ENCODE data around the gene PCDHB15. TPM values are rescaled to one million over a fixed set of nuclear protein-coding genes. Genes with fewer than 3 reads are reported as not detected.
"Not testable (repeated sequence)": the region's sequence is repeated elsewhere in the genome, so short reads cannot be mapped to it uniquely, and the experiment has no call there.

The PCDHB15 gene
- total RNA-seq, 1 donor from 2014 or later = 18.3 TPM

GRCh38 chr5:141246971-141247370 lies 1.8 kb downstream of the PCDHB15 start:
- not testable (repeated sequence) for DNase-seq (ENCODE audit: low spot score in 2 of 2); FAIRE-seq

- not testable (repeated sequence) for FAIRE-seq; DNase-seq (ENCODE audit: low spot score in 2 of 2)
Observed at GRCh38 chr5:141247434-141247833, 2.2 kb downstream of the PCDHB15 start.

- DNase-seq (ENCODE audit: low spot score in 2 of 2) (no peak), FAIRE-seq (no peak)
Observed at GRCh38 chr5:141250576-141250975, 5.4 kb downstream of the PCDHB15 start.

- DNase-seq (ENCODE audit: low spot score in 2 of 2) (no peak), FAIRE-seq (no peak)
Observed at GRCh38 chr5:141258464-141258863, 13.3 kb downstream of the PCDHB15 start.

GRCh38 chr5:141258948-141259347 lies 13.8 kb downstream of the PCDHB15 start:
- FAIRE-seq = no peak
- DNase-seq (ENCODE audit: low spot score in 2 of 2) = no peak

GRCh38 chr5:141260458-141261237 lies 15.5 kb downstream of the PCDHB15 start:
- DNase-seq (ENCODE audit: low spot score in 2 of 2) = no peak
- FAIRE-seq = no peak

GRCh38 chr5:141261238-141261546 lies 16.0 kb downstream of the PCDHB15 start:
- DNase-seq (ENCODE audit: low spot score in 2 of 2) (no peak), FAIRE-seq (no peak)

- no peak for DNase-seq (ENCODE audit: low spot score in 2 of 2)
- no peak for FAIRE-seq
Observed at GRCh38 chr5:141269195-141269594, 24.0 kb downstream of the PCDHB15 start.

- FAIRE-seq = no peak
Observed at GRCh38 chr5:141272906-141273305, 27.7 kb downstream of the PCDHB15 start.

GRCh38 chr5:141298376-141298775 lies 53.2 kb downstream of the PCDHB15 start:
- no peak for FAIRE-seq
- no peak for DNase-seq (ENCODE audit: low spot score in 2 of 2)

More at GRCh38 chr5:141272906-141273305, 27.7 kb downstream of the PCDHB15 start:
- DNase-seq (ENCODE audit: low spot score in 2 of 2) = no peak

Other genes starting within 250 kb of the PCDHB15 start
- gene PCDHB1, start 194.0 kb upstream of the PCDHB15 start, total RNA-seq = 0.82 TPM
- 13.0 TPM for gene PCDHB2, start 150.8 kb upstream of the PCDHB15 start, total RNA-seq
- 11.0 TPM for gene PCDHB3, start 144.9 kb upstream of the PCDHB15 start, total RNA-seq
- gene PCDHB4, start 123.6 kb upstream of the PCDHB15 start, total RNA-seq = 4.5 TPM
- gene PCDHB5, start 110.2 kb upstream of the PCDHB15 start, total RNA-seq = 7.3 TPM
- 3.3 TPM for gene PCDHB6, start 95.3 kb upstream of the PCDHB15 start, total RNA-seq
- gene PCDHB7, start 72.8 kb upstream of the PCDHB15 start, total RNA-seq = 9.8 TPM
- gene PCDHB8, start 67.6 kb upstream of the PCDHB15 start, total RNA-seq = 7.7 TPM
- gene PCDHB16, start 63.0 kb upstream of the PCDHB15 start, total RNA-seq = 5.3 TPM
- gene PCDHB9, start 58.2 kb upstream of the PCDHB15 start, total RNA-seq = 4.9 TPM
- gene PCDHB10, start 53.0 kb upstream of the PCDHB15 start, total RNA-seq = 13.9 TPM
- gene PCDHB11, start 45.8 kb upstream of the PCDHB15 start, total RNA-seq = 13.0 TPM
- gene PCDHB12, start 36.7 kb upstream of the PCDHB15 start, total RNA-seq = 12.6 TPM
- 6.1 TPM for gene PCDHB13, start 31.5 kb upstream of the PCDHB15 start, total RNA-seq
- gene PCDHB14, start 22.1 kb upstream of the PCDHB15 start, total RNA-seq = 12.6 TPM
- gene SLC25A2, start 58.7 kb downstream of the PCDHB15 start, total RNA-seq = not detected
- 119 TPM for gene TAF7, start 75.4 kb downstream of the PCDHB15 start, total RNA-seq
- gene PCDHGA1, start 85.1 kb downstream of the PCDHB15 start, total RNA-seq = 3.3 TPM
- gene PCDHGA2, start 93.4 kb downstream of the PCDHB15 start, total RNA-seq = 4.5 TPM
- gene PCDHGA3, start 98.4 kb downstream of the PCDHB15 start, total RNA-seq = 4.1 TPM
- 6.1 TPM for gene PCDHGB1, start 104.7 kb downstream of the PCDHB15 start, total RNA-seq
- gene PCDHGA4, start 109.6 kb downstream of the PCDHB15 start, total RNA-seq = 5.7 TPM
- gene PCDHGB2, start 114.6 kb downstream of the PCDHB15 start, total RNA-seq = 6.1 TPM
- 5.7 TPM for gene PCDHGA5, start 118.8 kb downstream of the PCDHB15 start, total RNA-seq
- 8.2 TPM for gene PCDHGB3, start 124.8 kb downstream of the PCDHB15 start, total RNA-seq
- 9.0 TPM for gene PCDHGA6, start 128.5 kb downstream of the PCDHB15 start, total RNA-seq
- 4.9 TPM for gene PCDHGA7, start 137.3 kb downstream of the PCDHB15 start, total RNA-seq
- gene PCDHGB4, start 142.3 kb downstream of the PCDHB15 start, total RNA-seq = 8.6 TPM
- 5.7 TPM for gene PCDHGA8, start 147.2 kb downstream of the PCDHB15 start, total RNA-seq
- 13.0 TPM for gene PCDHGB5, start 152.6 kb downstream of the PCDHB15 start, total RNA-seq
- 6.9 TPM for gene PCDHGA9, start 157.4 kb downstream of the PCDHB15 start, total RNA-seq
- gene PCDHGB6, start 162.6 kb downstream of the PCDHB15 start, total RNA-seq = 9.8 TPM
- 9.8 TPM for gene PCDHGA10, start 167.6 kb downstream of the PCDHB15 start, total RNA-seq
- gene PCDHGB7, start 172.3 kb downstream of the PCDHB15 start, total RNA-seq = 10.6 TPM
- 10.6 TPM for gene PCDHGA11, start 175.7 kb downstream of the PCDHB15 start, total RNA-seq
- 3.7 TPM for gene PCDHGA12, start 185.1 kb downstream of the PCDHB15 start, total RNA-seq
- gene PCDHGC3, start 230.6 kb downstream of the PCDHB15 start, total RNA-seq = 20.8 TPM
- 65.2 TPM for gene PCDHGC4, start 239.6 kb downstream of the PCDHB15 start, total RNA-seq
- 4.9 TPM for gene PCDHGC5, start 243.7 kb downstream of the PCDHB15 start, total RNA-seq